HepG2 (cell line): ENCODE measurements around the gene FGF23. TPM values are rescaled to one million over a fixed set of nuclear protein-coding genes. Genes with fewer than 3 reads are reported as not detected.

ENCODE experiments used
- ATAC-seq: fragments of 200-7000 bp; cut with Tn5 transposase; 3 replicates; pipeline ENCODE4 v1.9.1; 2020; ENCODE audit warnings: mild to moderate bottlenecking, moderate library complexity
- BruUV-seq: library from RNA; stranded (reverse); fragments of 400-500 nt; replicated peaks from 2 replicates; lab custom pipeline; 2021; lab: Mats Ljungman, UMichigan
- CTCF ChIA-PET: fragments of 300-600 bp; formaldehyde crosslinking; extraction: SDS; loops from one replicate; lab custom pipeline; 2021; ENCODE audit warnings: low total read pairs, inconsistent platforms, low intra/inter-chr PET ratio; lab: Yijun Ruan, JAX
- POLR2A ChIA-PET: fragments of 350-600 bp; sonication (Branson Sonifier 250); formaldehyde crosslinking; loops from one replicate; lab custom pipeline; 2020; ENCODE audit warnings: antibody characterized with exemption, inconsistent platforms; lab: Yijun Ruan, JAX
- DNase-seq: peaks from one replicate; pipeline ENCODE4 v3.0.0-alpha.2; 2015; ENCODE audit warnings: low spot score
- FAIRE-seq: peaks from 3 replicates; lab custom pipeline; 2011; peaks lifted over from hg19 to GRCh38; lab: Jason Lieb, UNC
- H2AFZ ChIP-seq: one replicate; pipeline ENCODE4 v1.6.1; 2011; ENCODE audit warnings: low read length, inconsistent platforms
- H3K27ac ChIP-seq: fragments of 300-600 bp; 3 replicates; pipeline ENCODE4 v1.8.0; 2011; ENCODE audit warnings: mixed run types, mild to moderate bottlenecking, mixed read lengths, low read length, inconsistent platforms; ENCODE audit not compliant: insufficient read depth; ENCODE audit errors: extremely low read length
- H3K27me3 ChIP-seq, 2 experiments: fragments of 200-600 bp in 1 of 2; 2 replicates in 1 of 2; 3 replicates in 1 of 2; pipeline versions ENCODE4 v1.6.0 to v1.8.0; 2011; ENCODE audit warnings: low read length in 2 of 2, mild to moderate bottlenecking in 2 of 2, moderate library complexity in 2 of 2, inconsistent platforms in 1 of 2; ENCODE audit not compliant: insufficient read depth in 2 of 2, control insufficient read depth in 1 of 2
- H3K36me3 ChIP-seq, 2 experiments: fragments of 200-600 bp in 1 of 2; replicated peaks in 1 of 2; 2 replicates in 1 of 2; 3 replicates in 1 of 2; pipeline versions ENCODE4 v1.5.1 to v1.8.0; 2011; ENCODE audit warnings: low read length in 2 of 2, inconsistent platforms in 1 of 2; ENCODE audit not compliant: insufficient read depth in 2 of 2, control insufficient read depth in 1 of 2
- H3K4me1 ChIP-seq: 2 replicates; pipeline ENCODE4 v1.5.1; 2012; ENCODE audit warnings: low read length, inconsistent platforms; ENCODE audit not compliant: insufficient read depth
- H3K4me2 ChIP-seq: 2 replicates; pipeline ENCODE4 v1.6.0; 2011; ENCODE audit warnings: low read depth, low read length, inconsistent platforms
- H3K4me3 ChIP-seq, 3 experiments: fragments of 200-600 bp in 1 of 3; sonication (generic), shearing (Covaris generic) in 1 of 3; replicated peaks in 1 of 3; 2 replicates each; pipeline ENCODE4 v1.5.1; 2011 to 2016; ENCODE audit warnings: low read length in 3 of 3, inconsistent platforms in 2 of 3, low read depth in 2 of 3, mild to moderate bottlenecking in 2 of 3, control low read depth in 1 of 3, mixed read lengths in 1 of 3; ENCODE audit not compliant: insufficient read depth in 1 of 3
- H3K79me2 ChIP-seq: one replicate; pipeline ENCODE4 v1.6.1; 2011; ENCODE audit warnings: low read length, inconsistent platforms; ENCODE audit not compliant: insufficient read depth
- H3K9ac ChIP-seq: 2 replicates; pipeline ENCODE4 v1.6.0; 2011; ENCODE audit warnings: mild to moderate bottlenecking, low read depth, low read length, inconsistent platforms; ENCODE audit not compliant: insufficient read depth
- H3K9me3 ChIP-seq: 2 replicates; pipeline ENCODE4 v1.5.1; 2012; ENCODE audit warnings: mild to moderate bottlenecking, low read length
- H4K20me1 ChIP-seq: 2 replicates; pipeline ENCODE4 v1.6.0; 2011; ENCODE audit warnings: inconsistent platforms, mild to moderate bottlenecking, low read length, moderate library complexity; ENCODE audit not compliant: insufficient read depth
- FUBP1 ChIP-seq: sonication (generic); formaldehyde crosslinking; IDR thresholded peaks from 2 replicates; pipeline ENCODE4 v1.5.1; 2020; ENCODE audit warnings: missing genetic modification reagents, mild to moderate bottlenecking, borderline replicate concordance
- MLX ChIP-seq: IDR thresholded peaks from 2 replicates; pipeline ENCODE4 v1.6.1; 2016
- SMC3 ChIP-seq: IDR thresholded peaks from 2 replicates; pipeline ENCODE4 v1.6.1; 2011; ENCODE audit warnings: low read length, improper control_type of control experiment
- U2AF2 ChIP-seq: fragments of 200-400 bp; formaldehyde crosslinking; IDR thresholded peaks from 2 replicates; pipeline ENCODE4 v1.6.1; 2017; ENCODE audit warnings: low read depth, mild to moderate bottlenecking, low read length
- USF2 ChIP-seq, 2 experiments: sonication (generic) in 1 of 2; formaldehyde crosslinking in 1 of 2; IDR thresholded peaks; 2 replicates each; pipeline versions ENCODE4 v1.5.1 to v1.6.1; 2011 to 2020; ENCODE audit warnings: borderline replicate concordance in 1 of 2, low read depth in 1 of 2, low read length in 1 of 2, mild to moderate bottlenecking in 1 of 2, missing genetic modification reagents in 1 of 2, moderate library complexity in 1 of 2
- ZBTB25 ChIP-seq: IDR thresholded peaks from 2 replicates; pipeline ENCODE4 v1.6.1; 2018; ENCODE audit warnings: missing genetic modification reagents
- ZBTB38 ChIP-seq: sonication (generic); formaldehyde crosslinking; IDR thresholded peaks from 2 replicates; pipeline ENCODE4 v1.5.1; 2020; ENCODE audit warnings: mild to moderate bottlenecking, missing genetic modification reagents
- ZNF230 ChIP-seq: sonication (generic); formaldehyde crosslinking; IDR thresholded peaks from 2 replicates; pipeline ENCODE4 v1.4.0; 2020; ENCODE audit warnings: mild to moderate bottlenecking, missing genetic modification reagents
- ZNF256 ChIP-seq: sonication (generic); formaldehyde crosslinking; conservative IDR thresholded peaks from 2 replicates; pipeline ENCODE4 v1.4.0; 2020; ENCODE audit warnings: missing genetic modification reagents
- ZNF282 ChIP-seq: fragments of 450-650 bp; IDR thresholded peaks from 2 replicates; pipeline ENCODE4 v1.6.1; 2018; ENCODE audit not compliant: partially characterized antibody
- ZNF883 ChIP-seq: sonication (generic); formaldehyde crosslinking; IDR thresholded peaks from 2 replicates; pipeline ENCODE4 v1.5.1; 2020; ENCODE audit warnings: mild to moderate bottlenecking, missing genetic modification reagents; ENCODE audit errors: not compliant biosample characterization
- WGBS: methylation state at CpG from one replicate; pipeline ENCODE4 v1.1.6; 2017; ENCODE audit warnings: low lambda C conversion rate; 5-methylcytosine and 5-hydroxymethylcytosine counted together
- in situ Hi-C: cut with HindIII; loops from 2 replicates; pipeline ENCODE4 v1.10.0; 2017; ENCODE audit warnings: low pct_unique_long_range_greater_than_20kb; ENCODE audit not compliant: extremely low pct_ligation_motif_present
- intact Hi-C: fragments of 100-400 bp; cut with micrococcal nuclease; formaldehyde crosslinking; loops from one replicate; pipeline ENCODE4 v1.10.0; 2022; ENCODE audit not compliant: unreplicated experiment
- polyA plus RNA-seq, 8 experiments: library from polyadenylated mRNA; depleted of rRNA in 3 of 8; stranded (reverse) in 7 of 8; unstranded in 1 of 8; fragments of >200 nt; fragmentation: Illumina TruSeq in 4 of 8; extraction: Trizol in 4 of 8; gene quantifications; 2 replicates each; pipeline versions ENCODE4 v1.2.1 to v1.2.3, GENCODE V29; 2011 to 2016; ENCODE audit warnings: low read depth in 4 of 8, missing spikeins in 1 of 8, mixed read lengths in 1 of 8; ENCODE audit not compliant: insufficient read depth in 1 of 8
- total RNA-seq, 5 experiments: library from RNA; depleted of rRNA; stranded (reverse); fragments of >200 nt; fragmentation: Illumina TruSeq; extraction: Trizol; gene quantifications; 2 replicates each; pipeline ENCODE4 v1.2.3, GENCODE V29; 2016; ENCODE audit warnings: low read depth in 1 of 5

Gene FGF23
- total and polyA plus RNA-seq, 2 of the 13 experiments (the other 11 are each of a cell fraction or from before 2014, with no cell fraction given), result not detected

GRCh38 chr12:4422985-4423384, 43.5 kb upstream of the FGF23 start (continued):
- TF ChIP-seq USF2 (IDR thresholded peaks at IDR 0.05; ENCODE audit: low read depth, low read length) (no peak), USF2 (CRISPR knock-in tag; IDR thresholded peaks at IDR 0.05; ENCODE audit: borderline replicate concordance) (no peak), ZNF230 (CRISPR knock-in tag) (no peak), ZNF256 (CRISPR knock-in tag) (no peak), ZNF883 (CRISPR knock-in tag) (no peak), U2AF2 (no peak), ZBTB38 (CRISPR knock-in tag) (no peak), ZBTB25 (no peak)
- TF ChIP-seq, all 625 proteins: peak for 0

- in situ Hi-C loops (no loop called here), intact Hi-C loops (loop anchor here (1.0 kb wide), 1 partner anchor 106 kb away; no protein-coding TSS in a partner anchor)
- ATAC-seq (peak; percentile 72), DNase-seq (peak; percentile 35), FAIRE-seq (peak; percentile 70)
- Histone ChIP-seq H3K27ac (no peak overlapping the region), H3K4me2 (no peak overlapping the region), H2AFZ (no peak overlapping the region), H3K4me1 (no peaks in the 10 kb centered on the region), H3K9me3 (no peaks in the 10 kb centered on the region), H3K79me2 (no peaks in the 10 kb centered on the region), H3K36me3 (no peaks in the 10 kb centered on the region), H3K4me3 (no peak overlapping the region), H4K20me1 (no peaks in the 10 kb centered on the region), H3K9ac (no peak overlapping the region), H3K27me3 (peaks cover 0 to 31% of the 10 kb centered on the region in 2 experiments; a peak in 3 of 5 replicates)
- BruUV-seq, result no TSS peak
- ChIA-PET POLR2A (no interaction called here), CTCF (interaction anchor here (4.6 kb wide), 1 partner anchor 104 kb away, joined by 37 read pairs; no protein-coding TSS in a partner anchor)
- WGBS, result 13% methylated on average over 4 of the region's 4 CpGs
- TF ChIP-seq ZNF883 (CRISPR knock-in tag) (no peak), FUBP1 (CRISPR knock-in tag) (no peak), MLX (no peak), SMC3 (peak; percentile 74), ZNF282 (no peak)
Measured at GRCh38 chr12:4421590-4422031, 42.1 kb upstream of the FGF23 start.
